Measurements from ENCODE around the gene FMN1. TPM values are rescaled to one million over a fixed set of nuclear protein-coding genes. Genes with fewer than 3 reads are reported as not detected.

FMN1 gene
- total RNA-seq, 1 donor from 2014 or later: 4.2 TPM

DNA sequence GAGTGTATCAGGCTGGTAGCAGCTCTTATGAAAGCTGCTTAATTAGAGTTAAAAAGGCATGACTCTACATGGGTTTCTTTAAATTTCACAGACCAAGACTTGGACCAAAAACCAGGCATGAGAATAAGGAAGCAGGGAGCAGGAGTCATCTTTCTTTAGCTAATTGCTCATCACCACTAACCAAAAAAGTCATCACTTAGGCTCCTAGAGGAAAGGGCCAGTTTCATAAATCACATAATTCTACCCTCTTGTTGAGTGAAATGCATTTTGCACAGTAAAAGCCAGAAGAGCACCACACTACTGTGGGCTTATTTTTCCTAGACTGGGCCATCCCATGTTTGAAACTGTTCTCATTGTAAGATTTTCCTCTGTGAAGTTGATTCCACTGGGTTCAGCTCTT is 301.1 kb downstream of the FMN1 start:
- H3K27me3 Mint-ChIP-seq (ENCODE audit: unreplicated experiment): no peaks in the 10 kb centered on the region
- H3K4me1 Mint-ChIP-seq (ENCODE audit: unreplicated experiment): no peaks in the 10 kb centered on the region
- no peak for TF ChIP-seq CTCF (IDR thresholded peaks at IDR 0.05)
- no peak for DNase-seq (ENCODE audit: extremely low spot score, unreplicated experiment)
- H3K9me3 Mint-ChIP-seq (ENCODE audit: unreplicated experiment): peaks cover 13% of the 10 kb centered on the region
- H3K4me3 Mint-ChIP-seq (ENCODE audit: unreplicated experiment): no peak overlapping the region
- H3K36me3 Mint-ChIP-seq (ENCODE audit: unreplicated experiment): peaks cover 9% of the 10 kb centered on the region
- no peak overlapping the region for H3K27ac Mint-ChIP-seq (ENCODE audit: unreplicated experiment)

DNA sequence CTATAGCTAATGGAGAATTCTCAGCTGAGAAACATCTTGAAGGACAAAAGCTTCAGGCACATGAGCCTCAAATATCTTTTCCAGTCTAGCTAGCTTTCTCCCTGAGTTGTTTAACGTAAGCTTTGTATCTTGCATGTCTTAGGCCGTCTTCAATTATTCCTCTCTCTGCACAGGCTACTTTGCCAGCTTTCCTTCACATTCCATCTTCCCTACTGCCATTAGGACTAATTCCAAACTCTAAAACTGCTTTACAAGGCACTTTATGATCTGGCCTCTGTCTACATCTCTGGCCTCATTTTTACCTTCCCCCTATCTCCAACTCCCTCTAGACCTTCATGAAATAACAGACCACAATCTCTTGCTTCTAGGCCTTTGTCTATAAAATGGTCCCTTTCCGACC is 305.3 kb downstream of the FMN1 start:
- Mint-ChIP-seq H3K4me1 (ENCODE audit: unreplicated experiment) (no peaks in the 10 kb centered on the region), H3K4me3 (ENCODE audit: unreplicated experiment) (no peak overlapping the region), H3K36me3 (ENCODE audit: unreplicated experiment) (peaks cover 5% of the 10 kb centered on the region), H3K27ac (ENCODE audit: unreplicated experiment) (no peak overlapping the region), H3K27me3 (ENCODE audit: unreplicated experiment) (no peaks in the 10 kb centered on the region), H3K9me3 (ENCODE audit: unreplicated experiment) (peaks cover 13% of the 10 kb centered on the region)
- no peak for DNase-seq (ENCODE audit: extremely low spot score, unreplicated experiment)
- no peak for TF ChIP-seq CTCF (IDR thresholded peaks at IDR 0.05)

DNA sequence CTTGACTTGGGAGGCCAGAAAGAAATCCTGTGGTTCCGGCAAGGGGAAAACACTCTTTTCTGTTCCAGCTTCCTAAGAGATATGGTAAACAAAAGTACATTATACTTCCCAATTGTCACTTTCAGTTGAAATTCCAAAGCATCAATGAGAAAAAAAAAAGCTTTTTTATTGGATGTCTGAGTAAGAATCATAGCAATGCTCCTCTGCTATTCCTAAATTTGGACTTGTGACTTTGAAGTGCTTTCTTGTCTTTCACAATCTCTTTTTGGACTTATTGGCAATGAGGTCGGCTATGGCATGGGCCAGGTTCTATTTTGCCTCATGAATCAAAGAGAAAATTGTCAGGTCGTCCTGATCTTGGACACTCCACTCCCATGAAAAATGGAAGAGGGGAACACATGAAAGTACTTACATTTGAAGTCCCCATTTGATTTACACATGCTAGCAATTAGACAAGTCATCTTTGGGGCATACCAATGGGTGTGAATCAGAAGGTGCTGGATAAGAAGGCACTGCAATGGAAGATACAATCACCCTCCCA is 306.2 kb downstream of the FMN1 start:
- TF ChIP-seq CTCF (IDR thresholded peaks at IDR 0.05): no peak
- H3K27ac Mint-ChIP-seq (ENCODE audit: unreplicated experiment): no peak overlapping the region
- no peaks in the 10 kb centered on the region for H3K4me1 Mint-ChIP-seq (ENCODE audit: unreplicated experiment)
- H3K36me3 Mint-ChIP-seq (ENCODE audit: unreplicated experiment): peaks cover 5% of the 10 kb centered on the region
- no peak overlapping the region for H3K4me3 Mint-ChIP-seq (ENCODE audit: unreplicated experiment)
- peaks cover 13% of the 10 kb centered on the region for H3K9me3 Mint-ChIP-seq (ENCODE audit: unreplicated experiment)
- no peak for DNase-seq (ENCODE audit: extremely low spot score, unreplicated experiment)
- H3K27me3 Mint-ChIP-seq (ENCODE audit: unreplicated experiment): no peaks in the 10 kb centered on the region

DNA sequence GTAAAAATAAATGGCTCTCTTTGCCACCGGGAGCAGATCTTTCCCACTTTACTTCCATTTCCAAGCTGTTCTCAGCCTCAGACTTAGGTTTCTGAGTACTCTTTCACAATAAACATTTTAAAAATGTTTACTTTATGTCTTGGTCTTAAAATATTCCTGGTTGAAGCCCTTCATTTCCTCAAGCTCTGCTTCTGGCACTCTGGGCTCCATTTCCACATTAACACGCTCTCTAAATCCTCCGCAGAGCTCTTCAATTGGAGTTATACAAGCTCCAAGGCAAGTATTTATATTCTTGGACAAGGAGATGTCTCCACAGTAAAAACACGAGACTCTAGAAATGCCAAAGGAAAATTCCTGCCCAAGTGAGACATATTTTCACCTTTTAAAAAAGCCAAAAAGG is 307.4 kb downstream of the FMN1 start:
- Mint-ChIP-seq H3K36me3 (ENCODE audit: unreplicated experiment) (no peaks in the 10 kb centered on the region), H3K4me1 (ENCODE audit: unreplicated experiment) (no peaks in the 10 kb centered on the region), H3K27me3 (ENCODE audit: unreplicated experiment) (no peaks in the 10 kb centered on the region), H3K4me3 (ENCODE audit: unreplicated experiment) (no peak overlapping the region), H3K9me3 (ENCODE audit: unreplicated experiment) (peaks cover 8% of the 10 kb centered on the region), H3K27ac (ENCODE audit: unreplicated experiment) (no peak overlapping the region)
- TF ChIP-seq CTCF (IDR thresholded peaks at IDR 0.05): no peak
- no peak for DNase-seq (ENCODE audit: extremely low spot score, unreplicated experiment)

- H3K4me3 Mint-ChIP-seq (ENCODE audit: unreplicated experiment): no peak overlapping the region
- H3K27ac Mint-ChIP-seq (ENCODE audit: unreplicated experiment): no peak overlapping the region
- peaks cover 8% of the 10 kb centered on the region for H3K9me3 Mint-ChIP-seq (ENCODE audit: unreplicated experiment)
- no peak for DNase-seq (ENCODE audit: extremely low spot score, unreplicated experiment)
- no peaks in the 10 kb centered on the region for H3K4me1 Mint-ChIP-seq (ENCODE audit: unreplicated experiment)
- no peaks in the 10 kb centered on the region for H3K36me3 Mint-ChIP-seq (ENCODE audit: unreplicated experiment)
- H3K27me3 Mint-ChIP-seq (ENCODE audit: unreplicated experiment): no peaks in the 10 kb centered on the region
- TF ChIP-seq CTCF (IDR thresholded peaks at IDR 0.05): no peak
Observed at GRCh38 chr15:32886459-32886858, 308.1 kb downstream of the FMN1 start.

All from osteocyte (in vitro differentiated cells).